ENCODE data around the gene NPW. TPM values are rescaled to one million over a fixed set of nuclear protein-coding genes. Genes with fewer than 3 reads are reported as not detected.

The NPW gene
- total and polyA plus RNA-seq, 12 donors: 0.50 to 3.9 (median 1.2) TPM; not detected in 6

- H3K36me3 ChIP-seq (replicated peaks in 1 of 2): peaks cover 0 to 58% of the 10 kb centered on the region in 2 donors
- H3K27ac ChIP-seq: no peak overlapping the region
Measured at GRCh38 chr16:2054543-2055245, 35.1 kb downstream of the NPW start.

GRCh38 chr16:2056077-2056476 lies 36.5 kb downstream of the NPW start:
- Histone ChIP-seq H3K27ac (no peak overlapping the region), H3K4me1 (replicated peaks in 1 of 2) (no peaks in the 10 kb centered on the region), H3K36me3 (replicated peaks in 1 of 2) (peaks cover 0 to 63% of the 10 kb centered on the region in 2 donors), H3K4me3 (no peak overlapping the region), H3K27me3 (no peaks in the 10 kb centered on the region), H3K9me3 (replicated peaks in 1 of 3) (no peaks in the 10 kb centered on the region)
- intact Hi-C loops (cut with DNase I): no loop called here
- WGBS, 4 donors: 55 to 83% (median 74%) methylated on average over 4 to 15 of the region's 15 CpGs
- no peak for DNase-seq
- TF ChIP-seq POLR2A (IDR thresholded peaks at IDR 0.05): no peak
- TF ChIP-seq CTCF (IDR thresholded peaks at IDR 0.05): no peak

More at GRCh38 chr16:2054543-2055245, 35.1 kb downstream of the NPW start:
- intact Hi-C loops (cut with DNase I): no loop called here
- Histone ChIP-seq H3K4me1 (replicated peaks in 1 of 2) (no peaks in the 10 kb centered on the region), H3K27me3 (no peaks in the 10 kb centered on the region), H3K9me3 (replicated peaks in 1 of 3) (no peaks in the 10 kb centered on the region), H3K4me3 (no peak overlapping the region)
- 87 to 94% (median 93%) methylated on average over 11 to 29 of the region's 29 CpGs for WGBS, 4 donors
- TF ChIP-seq POLR2A (IDR thresholded peaks at IDR 0.05) (no peak), CTCF (IDR thresholded peaks at IDR 0.05) (no peak)
- DNase-seq: no peak

GRCh38 chr16:2056681-2057407 lies 37.3 kb downstream of the NPW start:
- WGBS, 4 donors: 89 to 96% (median 91%) methylated on average over 4 to 19 of the region's 19 CpGs
- no peak for DNase-seq
- peaks cover 0 to 57% of the 10 kb centered on the region in 2 donors for H3K36me3 ChIP-seq (replicated peaks in 1 of 2)
- no peaks in the 10 kb centered on the region for H3K4me1 ChIP-seq (replicated peaks in 1 of 2)
- H3K4me3 ChIP-seq: no peak overlapping the region
- no peaks in the 10 kb centered on the region for H3K27me3 ChIP-seq
- H3K27ac ChIP-seq: no peak overlapping the region
- intact Hi-C loops (cut with DNase I): no loop called here
- peak in 2 of 6 experiments; percentile 27 to 51 for TF ChIP-seq CTCF (IDR thresholded peaks at IDR 0.05)
- TF ChIP-seq POLR2A (IDR thresholded peaks at IDR 0.05): no peak
- no peaks in the 10 kb centered on the region for H3K9me3 ChIP-seq (replicated peaks in 1 of 3)

- WGBS, 4 donors: 87 to 91% (median 88%) methylated on average over 8 to 10 of the region's 10 CpGs
- TF ChIP-seq POLR2A (IDR thresholded peaks at IDR 0.05) (no peak), CTCF (IDR thresholded peaks at IDR 0.05) (no peak)
- H3K4me1 ChIP-seq (replicated peaks in 1 of 2): no peaks in the 10 kb centered on the region
- intact Hi-C loops (cut with DNase I): no loop called here
- no peaks in the 10 kb centered on the region for H3K9me3 ChIP-seq (replicated peaks in 1 of 3)
- H3K27me3 ChIP-seq: no peaks in the 10 kb centered on the region
- H3K36me3 ChIP-seq (replicated peaks in 1 of 2): peaks cover 0 to 63% of the 10 kb centered on the region in 2 donors
- no peak overlapping the region for H3K4me3 ChIP-seq
- no peak for DNase-seq
- no peak overlapping the region for H3K27ac ChIP-seq
Measured at GRCh38 chr16:2057438-2057837, 37.9 kb downstream of the NPW start.

All from adrenal gland (tissue), 12 donors.